Aorta (tissue), 5 donors: Measurements from ENCODE around the gene NECTIN2. TPM values are rescaled to one million over a fixed set of nuclear protein-coding genes. Genes with fewer than 3 reads are reported as not detected.

Experiments used
- ATAC-seq: fragments of 200-7000 bp; cut with Tn5 transposase; one replicate; pipeline ENCODE4 v1.9.1; 2022; ENCODE audit warnings: moderate library complexity; ENCODE audit not compliant: low FRiP score
- DNase-seq, 2 donors: peaks; one replicate each; pipeline ENCODE4 v3.0.0-alpha.2; 2020
- H3K27ac ChIP-seq, 2 donors: one replicate each; pipeline ENCODE4 v1.5.1; 2013; ENCODE audit warnings: low read length in 2 of 2, mild to moderate bottlenecking in 2 of 2, moderate library complexity in 2 of 2, control low read depth in 1 of 2, inconsistent platforms in 1 of 2, low read depth in 1 of 2
- H3K27me3 ChIP-seq, 2 donors: one replicate each; pipeline ENCODE4 v1.6.1; 2013; ENCODE audit warnings: control low read depth in 1 of 2, low read length in 1 of 2, mild to moderate bottlenecking in 1 of 2, moderate library complexity in 1 of 2; ENCODE audit not compliant: insufficient read depth in 2 of 2, control insufficient read depth in 1 of 2
- H3K36me3 ChIP-seq, 2 donors: one replicate each; pipeline ENCODE4 v1.6.1; 2013; ENCODE audit warnings: control low read depth in 1 of 2, low read length in 1 of 2, mild to moderate bottlenecking in 1 of 2; ENCODE audit not compliant: insufficient read depth in 2 of 2, control insufficient read depth in 1 of 2
- H3K4me1 ChIP-seq, 2 donors: one replicate each; pipeline ENCODE4 v1.6.1; 2013; ENCODE audit warnings: low read length in 2 of 2, control low read depth in 1 of 2, mild to moderate bottlenecking in 1 of 2, moderate library complexity in 1 of 2; ENCODE audit not compliant: insufficient read depth in 2 of 2, control insufficient read depth in 1 of 2
- H3K4me3 ChIP-seq, 2 donors: one replicate each; pipeline ENCODE4 v1.5.1; 2013; ENCODE audit warnings: low read length in 2 of 2, control low read depth in 1 of 2, mild to moderate bottlenecking in 1 of 2
- H3K9me3 ChIP-seq: one replicate; pipeline ENCODE4 v1.6.1; 2013; ENCODE audit warnings: mild to moderate bottlenecking, low read length; ENCODE audit not compliant: control insufficient read depth
- whole genome bisulfite sequencing, 2 donors: extraction: QIAGEN DNeasy Blood & Tissue Kit; methylation state at CpG; one replicate each; pipeline ENCODE4 v1.1.7; 2013; 5-methylcytosine and 5-hydroxymethylcytosine counted together
- intact Hi-C, 2 donors: fragments of 100-400 bp; cut with DNase I; formaldehyde crosslinking; loops; one replicate each; pipeline versions ENCODE4 v1.14.2 to v1.15.0; 2022
- long read RNA-seq, 2 donors: library from polyadenylated mRNA; unstranded; transcript quantifications; one replicate each; pipeline ENCODE4 v2.0.0, GENCODE V29; 2020 to 2021
- polyA plus RNA-seq, 2 donors: library from polyadenylated mRNA; stranded (reverse); fragments of 200-250 nt; gene quantifications; one replicate each; pipeline ENCODE4 v1.2.3, GENCODE V29; 2013
- total RNA-seq, 2 donors: library from RNA; stranded (reverse); fragmentation: NEBNext Ultra II Directional; extraction: Animal tissue kit (Norgen Biotek cat#: 25700); gene quantifications; one replicate each; pipeline ENCODE4 v1.2.1, GENCODE V29; 2021
- donor health status: healthy with polysubstance abuse.
- donor health status: Bipolar disorder and iron deficiency.
- donor health status: DM: no; HTN: no; CAD: no.
- donor health status: DM: no; HTN: no; CAD: no.
- donor health status: DM: yes; HTN: yes; CAD: no.

NECTIN2 gene
- 10 to 100 TPM; 88.2 to 97.8 TPM for total RNA-seq
- polyA plus RNA-seq, result 10 to 100 TPM; 27.8 to 49.5 TPM
- long read RNA-seq, donor 1, transcript NECTIN2-202 (6 exons, 2,112 nt), result major isoform, 200 of 241 reads
- long read RNA-seq, donor 1, transcript NECTIN2-201 (9 exons, 2,466 nt), result minor isoform, 9 of 241 reads
- long read RNA-seq, donor 1, partial matches to known transcripts, result 13 of 241 reads
- long read RNA-seq, donor 1, other reads (novel, unspliced or antisense), result 19 of 241 reads
- long read RNA-seq, donor 2, transcript NECTIN2-201 (9 exons, 2,466 nt), result minor isoform, 9 of 118 reads
- long read RNA-seq, donor 2, transcript NECTIN2-202 (6 exons, 2,112 nt), result major isoform, 88 of 118 reads
- long read RNA-seq, donor 2, partial matches to known transcripts, result 8 of 118 reads
- long read RNA-seq, donor 2, other reads (novel, unspliced or antisense), result 13 of 118 reads

DNA sequence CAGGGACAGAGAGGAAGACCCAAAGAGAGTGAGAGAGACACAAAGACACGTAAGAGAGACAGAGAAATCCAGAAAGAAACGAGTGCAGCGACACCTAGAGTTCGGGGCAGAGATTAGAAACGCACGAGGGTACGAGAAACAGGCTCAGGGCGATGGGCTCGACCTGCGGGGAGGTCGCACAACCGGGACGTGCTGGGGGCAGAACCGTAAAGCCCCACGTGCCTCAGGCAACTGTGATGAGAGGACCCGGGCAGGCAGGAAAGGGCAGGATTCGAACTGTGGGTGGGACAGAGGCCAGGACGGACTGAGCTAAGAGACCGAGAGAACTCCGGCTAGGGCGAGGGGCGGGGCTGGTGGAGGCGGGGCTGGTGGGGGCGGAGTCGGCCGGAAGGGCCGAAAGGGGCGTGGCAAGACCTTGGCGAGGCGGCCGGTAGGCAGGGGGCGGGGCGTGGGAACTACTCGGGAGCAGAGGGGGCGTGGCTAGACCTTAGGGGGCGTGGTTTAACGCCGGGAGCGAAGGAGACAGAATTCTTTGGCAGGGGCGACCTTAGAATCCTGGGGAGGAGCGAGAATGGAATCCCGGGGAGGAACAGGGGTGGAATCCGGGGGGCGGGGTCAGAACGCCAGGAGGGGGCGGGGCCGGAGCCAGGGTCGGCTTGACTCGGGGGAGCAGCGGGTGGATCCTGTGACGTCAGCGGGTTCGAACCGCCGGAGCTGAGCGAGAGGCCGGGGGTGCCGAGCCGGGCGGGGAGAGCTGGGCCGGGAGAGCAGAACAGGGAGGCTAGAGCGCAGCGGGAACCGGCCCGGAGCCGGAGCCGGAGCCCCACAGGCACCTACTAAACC lies at the start of gene NECTIN2:
Gene NECTIN2 (plus strand): TSS at position 686 of the 843 bp plus-strand sequence. CDS start 229 bp downstream, outside the sequence.
- Histone ChIP-seq H3K4me3 (peak within 1 kb of the TSS; percentile 76 to 88), H3K9me3 (no peaks in the 10 kb centered on the region), H3K4me1 (no peaks in the 10 kb centered on the region), H3K36me3 (no peaks in the 10 kb centered on the region), H3K27me3 (no peaks in the 10 kb centered on the region), H3K27ac (peak within 1 kb of the TSS; percentile 51 to 80)
- peak; percentile 93 for ATAC-seq
- intact Hi-C loops, result loop anchor here in 1 of 2 donors (1.0 kb wide), 1 partner anchor 46 kb away; no protein-coding TSS in a partner anchor
- WGBS, 2 donors, result 0 to 1% methylated on average over 55 to 67 of the region's 67 CpGs
- DNase-seq, result peak; percentile 100

DNA sequence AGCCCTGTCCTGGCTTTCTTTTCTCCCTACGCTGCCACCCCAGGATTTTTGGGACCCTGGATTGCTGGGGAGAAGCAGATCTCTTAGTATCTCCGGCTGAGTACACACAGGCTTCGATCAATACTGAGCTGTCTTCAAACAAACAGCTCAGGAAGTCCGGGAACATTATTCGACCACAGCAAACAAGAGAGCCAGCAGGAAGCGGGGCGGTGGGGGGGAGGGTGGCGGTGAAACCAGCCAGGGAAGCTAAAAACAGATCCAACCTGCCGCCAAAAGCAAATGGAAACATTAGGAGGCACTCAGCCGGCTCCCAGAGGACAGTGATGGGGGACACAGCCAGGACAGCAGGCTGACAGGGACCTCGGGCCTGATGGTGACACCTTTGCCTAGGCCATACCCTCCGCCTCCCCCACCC lies 49.4 kb upstream of the NECTIN2 start:
- intact Hi-C loops, result no loop called here
- Histone ChIP-seq H3K4me1 (no peaks in the 10 kb centered on the region), H3K36me3 (no peaks in the 10 kb centered on the region), H3K4me3 (no peak overlapping the region), H3K27me3 (no peaks in the 10 kb centered on the region), H3K9me3 (no peaks in the 10 kb centered on the region), H3K27ac (no peak overlapping the region)
- ATAC-seq (no peak), DNase-seq (no peak)
- WGBS, 2 donors, result 16 to 19% methylated on average over 12 of the region's 12 CpGs

DNA sequence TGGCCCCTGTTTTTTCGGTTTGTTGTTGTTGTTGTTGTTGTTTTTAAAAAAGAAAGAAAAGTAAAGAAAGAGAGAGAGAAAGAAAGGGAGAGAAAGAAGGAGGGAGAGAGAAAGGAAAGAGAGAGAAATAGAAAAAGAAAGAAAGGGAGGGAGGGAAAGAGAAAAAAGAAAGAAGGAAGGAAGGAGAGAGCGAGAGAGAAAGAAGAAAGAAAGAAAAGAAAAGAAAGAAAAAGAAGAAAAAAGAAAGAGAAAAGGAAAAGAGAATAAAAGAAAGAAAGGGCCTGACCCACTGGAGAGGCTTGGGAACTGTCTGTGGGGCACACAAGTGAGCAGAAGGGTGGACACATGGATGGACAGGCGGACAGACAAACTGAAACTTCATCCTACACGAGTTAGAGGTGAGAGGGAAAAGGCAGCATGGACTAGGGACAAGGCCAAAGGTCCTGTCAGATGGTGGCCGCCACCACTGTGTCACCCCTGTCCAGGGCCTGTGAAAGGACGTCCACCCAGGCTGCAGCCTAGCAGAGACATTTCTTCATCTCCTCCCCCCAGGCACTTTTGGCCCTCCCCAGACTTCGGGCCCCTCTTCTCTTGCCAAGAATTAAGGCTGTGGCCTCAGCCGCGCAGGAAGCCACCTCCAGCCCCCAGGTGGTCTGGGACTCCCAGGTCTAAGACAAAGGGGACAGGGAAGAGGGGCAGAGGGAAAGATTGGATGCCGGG lies 46.3 kb upstream of the NECTIN2 start:
- Histone ChIP-seq H3K36me3 (no peaks in the 10 kb centered on the region), H3K4me1 (no peaks in the 10 kb centered on the region), H3K4me3 (no peak overlapping the region), H3K27me3 (no peaks in the 10 kb centered on the region), H3K27ac (no peak overlapping the region), H3K9me3 (peaks cover 2% of the 10 kb centered on the region)
- no peak for DNase-seq
- ATAC-seq, result no peak
- 67 to 71% methylated on average over 10 of the region's 10 CpGs for WGBS, 2 donors
- intact Hi-C loops, result loop anchor here (1.0 kb wide), 2 partner anchors 45 to 46 kb away; no protein-coding TSS in a partner anchor

DNA sequence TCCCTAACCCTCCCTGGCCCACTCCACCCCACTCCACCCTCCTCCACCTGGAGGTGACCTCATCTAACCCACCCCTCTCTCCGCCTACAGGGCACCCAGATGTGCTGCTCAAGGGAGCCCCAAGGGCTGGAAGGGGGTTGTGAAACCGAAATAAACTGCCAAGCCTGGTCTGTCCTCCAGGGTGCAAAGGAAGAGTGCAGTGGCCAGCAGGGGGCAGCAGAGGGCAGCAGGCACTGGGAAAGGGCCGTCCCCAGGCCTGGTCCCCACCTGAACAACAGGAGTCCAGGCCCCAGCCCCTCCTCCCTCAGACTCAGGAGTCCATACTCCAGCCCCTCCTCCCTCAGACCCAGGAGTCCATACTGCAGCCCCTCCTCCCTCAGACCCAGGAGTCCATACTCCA lies 45.6 kb upstream of the NECTIN2 start:
- intact Hi-C loops, result loop anchor here (1.0 kb wide), 2 partner anchors 44 to 45 kb away; no protein-coding TSS in a partner anchor
- 3% methylated on average over 3 of the region's 3 CpGs for WGBS, 2 donors
- Histone ChIP-seq H3K27ac (no peak overlapping the region), H3K27me3 (no peaks in the 10 kb centered on the region), H3K9me3 (peaks cover 2% of the 10 kb centered on the region), H3K4me3 (no peak overlapping the region), H3K4me1 (no peaks in the 10 kb centered on the region), H3K36me3 (no peaks in the 10 kb centered on the region)
- DNase-seq, result peak; percentile 91 to 96
- peak; percentile 92 for ATAC-seq

DNA sequence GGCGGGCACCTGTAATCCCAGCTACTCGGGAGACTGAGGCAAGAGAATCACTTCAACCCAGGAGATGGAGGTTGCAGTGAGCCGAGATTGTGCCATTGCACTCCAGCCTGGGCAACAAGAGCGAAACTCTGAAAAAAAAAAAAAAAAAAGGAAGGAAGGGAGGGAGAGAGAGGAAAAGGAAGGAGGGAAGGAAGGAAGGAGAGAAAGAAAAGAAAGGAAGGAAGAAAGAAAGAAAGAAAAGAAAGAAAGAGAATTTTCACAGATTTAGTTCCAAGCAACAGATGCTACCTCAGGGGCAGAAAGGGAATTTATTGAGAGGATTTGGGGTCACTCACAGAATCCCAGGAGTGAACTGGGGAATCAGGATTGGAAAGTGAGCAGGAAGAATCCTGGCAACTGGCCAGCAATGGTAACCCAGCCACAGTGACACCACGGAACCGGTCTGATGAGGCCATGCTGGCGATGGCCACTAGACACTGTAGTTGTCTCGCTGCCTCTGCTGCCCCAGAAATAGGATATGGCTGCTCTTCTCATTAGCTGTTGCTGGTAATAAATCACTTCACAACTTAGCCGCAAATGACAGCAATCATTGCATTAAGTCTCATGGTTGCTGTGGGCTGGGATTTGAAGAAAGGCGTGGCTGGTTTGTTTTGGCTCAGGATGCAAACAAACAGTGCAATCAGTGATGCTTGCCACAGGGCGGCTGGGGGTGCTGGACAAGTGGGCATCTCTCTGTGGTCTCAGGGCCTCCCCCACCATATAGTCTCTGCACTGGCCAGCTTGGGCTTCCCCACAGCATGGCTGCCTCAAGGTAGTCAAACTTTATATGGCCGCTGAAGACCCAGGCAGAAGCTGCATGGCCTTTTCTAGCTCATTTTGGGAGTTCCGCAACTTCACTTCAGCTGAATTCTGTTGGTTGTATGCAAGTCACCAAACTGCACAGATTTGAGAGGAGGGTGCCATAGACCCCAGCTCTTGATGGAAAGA lies 42.4 kb upstream of the NECTIN2 start:
- DNase-seq (no peak), ATAC-seq (no peak)
- Histone ChIP-seq H3K27ac (no peak overlapping the region), H3K27me3 (no peaks in the 10 kb centered on the region), H3K9me3 (peaks cover 2% of the 10 kb centered on the region), H3K36me3 (no peaks in the 10 kb centered on the region), H3K4me1 (no peaks in the 10 kb centered on the region), H3K4me3 (no peak overlapping the region)
- WGBS, 2 donors, result 95 to 96% methylated on average over 13 of the region's 13 CpGs
- intact Hi-C loops, result no loop called here

DNA sequence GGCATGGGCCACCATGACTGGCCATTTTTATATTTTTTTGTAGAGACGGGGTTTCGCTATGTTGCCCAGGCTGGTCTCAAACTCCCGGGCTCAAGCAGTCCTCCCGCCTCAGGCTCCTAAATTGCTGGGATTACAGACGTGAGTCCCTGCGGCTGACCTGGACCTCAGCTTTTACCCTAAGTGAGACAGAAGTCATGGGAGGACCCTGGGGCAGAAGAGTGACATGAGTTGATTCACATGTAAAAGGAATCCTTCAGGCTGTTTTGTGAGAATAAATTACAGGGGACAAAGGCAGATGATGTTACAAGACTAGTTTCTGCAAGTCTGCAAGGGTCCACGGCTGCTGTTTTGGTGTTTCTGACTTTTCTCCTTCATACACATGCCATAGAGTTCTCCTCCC lies 39.8 kb upstream of the NECTIN2 start:
- ATAC-seq (no peak), DNase-seq (no peak)
- peaks cover 2% of the 10 kb centered on the region for H3K9me3 ChIP-seq
- H3K27me3 ChIP-seq, result no peaks in the 10 kb centered on the region
- no peaks in the 10 kb centered on the region for H3K36me3 ChIP-seq
- 86% methylated on average over 7 of the region's 7 CpGs for WGBS, 2 donors
- intact Hi-C loops, result no loop called here
- H3K27ac ChIP-seq, result no peak overlapping the region
- H3K4me3 ChIP-seq, result no peak overlapping the region
- no peaks in the 10 kb centered on the region for H3K4me1 ChIP-seq

DNA sequence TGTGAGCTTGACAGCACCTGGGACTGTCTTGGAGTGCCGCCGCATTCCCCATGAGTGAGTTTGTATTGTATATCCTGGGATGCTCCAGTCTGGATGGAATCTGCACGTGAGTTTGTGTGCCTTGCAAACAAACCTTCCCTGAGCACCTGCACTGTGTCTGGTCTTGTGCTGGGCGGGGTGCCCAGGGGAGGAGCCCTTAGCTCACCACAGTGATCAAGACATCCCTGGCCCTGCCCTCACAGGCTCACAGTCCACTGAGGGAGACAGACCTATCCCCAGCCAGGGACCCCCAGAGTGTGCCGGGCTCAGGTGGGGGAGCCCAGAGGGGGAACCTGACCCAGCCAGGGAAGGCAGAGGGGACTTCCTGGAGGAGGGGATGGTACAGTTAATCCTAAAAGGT lies 38.9 kb upstream of the NECTIN2 start:
- H3K27me3 ChIP-seq, result no peaks in the 10 kb centered on the region
- no peaks in the 10 kb centered on the region for H3K4me1 ChIP-seq
- no peak for DNase-seq
- WGBS, 2 donors, result 85 to 91% methylated on average over 5 of the region's 5 CpGs
- H3K4me3 ChIP-seq, result no peak overlapping the region
- intact Hi-C loops, result no loop called here
- H3K27ac ChIP-seq, result no peak overlapping the region
- ATAC-seq, result no peak
- peaks cover 0 to 1% of the 10 kb centered on the region in 2 donors for H3K36me3 ChIP-seq
- H3K9me3 ChIP-seq, result peaks cover 2% of the 10 kb centered on the region
